K562 (cell line): ENCODE data around the gene ZNF346. TPM values are rescaled to one million over a fixed set of nuclear protein-coding genes. Genes with fewer than 3 reads are reported as not detected.

Experiments
- CEBPG ChIP-seq, 3 experiments: fragments of 200-800 bp in 1 of 3; sonication (Bioruptor generic) in 1 of 3; sonication (generic) in 1 of 3; formaldehyde crosslinking in 1 of 3; IDR thresholded peaks in 2 of 3; conservative IDR thresholded peaks in 1 of 3; 2 replicates each; pipeline versions ENCODE4 v1.6.1 to v1.8.0; 2016 to 2022; ENCODE audit warnings: missing compliant biosample characterization in 2 of 3, missing genetic modification characterization in 2 of 3, mild to moderate bottlenecking in 1 of 3, missing genetic modification reagents in 1 of 3
- DLX4 ChIP-seq: fragments of 250-450 bp; sonication (Bioruptor Pico); IDR thresholded peaks from 2 replicates; pipeline ENCODE4 v1.6.1; 2021; ENCODE audit warnings: mild to moderate bottlenecking
- ELK3 ChIP-seq: fragments of 450-650 bp; formaldehyde crosslinking; IDR thresholded peaks from 2 replicates; pipeline ENCODE4 v1.4.0; 2020; ENCODE audit warnings: mild to moderate bottlenecking
- GABPB2 ChIP-seq: fragments of 250-450 bp; sonication (Bioruptor Pico); conservative IDR thresholded peaks from 2 replicates; pipeline ENCODE4 v1.5.1; 2021; ENCODE audit warnings: mild to moderate bottlenecking
- ILK ChIP-seq: fragments of 450-650 bp; IDR thresholded peaks from 2 replicates; pipeline ENCODE4 v1.6.1; 2016; ENCODE audit warnings: missing genetic modification characterization, low read depth, mild to moderate bottlenecking, missing compliant biosample characterization, moderate library complexity, borderline replicate concordance
- JUND ChIP-seq, 2 experiments: IDR thresholded peaks; 2 replicates in 1 of 2; 3 replicates in 1 of 2; pipeline ENCODE4 v1.6.1; 2011; ENCODE audit warnings: borderline replicate concordance in 2 of 2, low read depth in 2 of 2, low read length in 2 of 2, improper control_type of control experiment in 1 of 2, missing biosample characterization in 1 of 2, missing genetic modification characterization in 1 of 2, missing genetic modification reagents in 1 of 2
- PKNOX1 ChIP-seq: fragments of 450-650 bp; IDR thresholded peaks from 2 replicates; pipeline ENCODE4 v1.6.1; 2016
- TAF15 ChIP-seq: fragments of 200-400 bp; formaldehyde crosslinking; IDR thresholded peaks from 2 replicates; pipeline ENCODE4 v1.6.1; 2017; ENCODE audit warnings: mild to moderate bottlenecking, low read depth, low read length, moderate library complexity
- ZEB2 ChIP-seq: fragments of 450-650 bp; IDR thresholded peaks from 2 replicates; pipeline ENCODE4 v1.6.1; 2016
- polyA plus RNA-seq, 8 experiments: library from polyadenylated mRNA; depleted of rRNA in 4 of 8; stranded (reverse) in 5 of 8; unstranded in 3 of 8; fragments of >200 nt; fragmentation: Nextera tagmentation in 2 of 8; fragmentation: Illumina TruSeq in 1 of 8; extraction: Ambion mirVana in 2 of 8; extraction: Trizol in 1 of 8; gene quantifications; 2 replicates each; pipeline versions ENCODE4 v1.2.1 to v1.2.3, GENCODE V29; 2011 to 2014; ENCODE audit warnings: inconsistent platforms in 1 of 8, missing spikeins in 1 of 8
- total RNA-seq, 7 experiments: library from RNA; depleted of rRNA in 6 of 7; stranded (reverse); fragments of >200 nt in 6 of 7; fragmentation: Illumina TruSeq in 2 of 7; extraction: Trizol in 2 of 7; gene quantifications; 2 replicates each; pipeline versions ENCODE4 v1.2.1 to v1.2.3, GENCODE V29; 2011 to 2021; ENCODE audit warnings: low replicate concordance in 1 of 7
- TF ChIP-seq, protein P1 (sequence below): IDR thresholded peaks from 3 replicates; pipeline ENCODE4 v1.6.1; 2011; ENCODE audit warnings: borderline replicate concordance, mild to moderate bottlenecking; ENCODE audit not compliant: insufficient read length, insufficient read depth
- TF ChIP-seq, protein P2 (sequence below): sonication (generic); formaldehyde crosslinking; IDR thresholded peaks from 2 replicates; pipeline ENCODE4 v1.8.0; 2022; ENCODE audit warnings: missing genetic modification reagents, mild to moderate bottlenecking, moderate library complexity, borderline replicate concordance
- TF ChIP-seq, protein P3 (sequence below): fragments of 450-650 bp; IDR thresholded peaks from 2 replicates; pipeline ENCODE4 v1.6.1; 2016; ENCODE audit warnings: mild to moderate bottlenecking

Gene ZNF346
- total and polyA plus RNA-seq, 9 of the 15 experiments (the other 6 are each of a cell fraction or from before 2014, with no cell fraction given) = 5.0 to 25.1 (median 20.1) TPM

DNA sequence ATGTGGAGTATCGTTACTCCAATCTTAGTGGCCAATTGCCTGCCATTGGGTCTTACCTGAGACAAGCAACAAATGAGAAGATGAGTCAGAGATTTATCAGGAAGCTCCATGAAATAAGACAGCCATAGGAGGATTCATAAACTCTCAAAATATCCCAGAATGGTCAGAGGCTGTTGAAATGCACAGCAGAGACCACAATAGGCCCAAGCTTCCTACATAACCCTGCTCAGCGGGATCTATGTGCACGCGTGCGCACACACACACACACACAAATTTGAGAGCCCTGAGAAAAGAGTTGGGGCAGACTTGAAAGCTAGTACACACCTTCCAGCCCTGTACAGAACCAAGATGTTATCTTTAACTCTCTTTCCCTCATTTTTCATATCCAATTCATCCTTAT lies 25.7 kb upstream of the ZNF346 start (continued):
- TF ChIP-seq PKNOX1 (no peak), ELK3 (CRISPR knock-in tag) (no peak), ZEB2 (peak; percentile 39; the same call in 1 of the 2 replicates), DLX4 (CRISPR knock-in tag) (no peak), TAF15 (no peak), GABPB2 (CRISPR knock-in tag) (no peak), ILK (no peak), CEBPG (CRISPR knock-in tag; IDR thresholded peaks at IDR 0.05) (no peak), CEBPG (tag; conservative IDR thresholded peaks at IDR 0.05 in 1 of 2, IDR thresholded peaks at IDR 0.05 in 1 of 2) (no peak), JUND (IDR thresholded peaks at IDR 0.05; ENCODE audit: borderline replicate concordance, low read depth, low read length) (peak; percentile 38; the same call in 1 of the 2 replicates), JUND (tag; IDR thresholded peaks at IDR 0.05; ENCODE audit: borderline replicate concordance, low read depth, low read length) (0 out of 3 replicates have a peak, but pooled peaks have one; percentile 19)
- TF ChIP-seq, protein P1, sequence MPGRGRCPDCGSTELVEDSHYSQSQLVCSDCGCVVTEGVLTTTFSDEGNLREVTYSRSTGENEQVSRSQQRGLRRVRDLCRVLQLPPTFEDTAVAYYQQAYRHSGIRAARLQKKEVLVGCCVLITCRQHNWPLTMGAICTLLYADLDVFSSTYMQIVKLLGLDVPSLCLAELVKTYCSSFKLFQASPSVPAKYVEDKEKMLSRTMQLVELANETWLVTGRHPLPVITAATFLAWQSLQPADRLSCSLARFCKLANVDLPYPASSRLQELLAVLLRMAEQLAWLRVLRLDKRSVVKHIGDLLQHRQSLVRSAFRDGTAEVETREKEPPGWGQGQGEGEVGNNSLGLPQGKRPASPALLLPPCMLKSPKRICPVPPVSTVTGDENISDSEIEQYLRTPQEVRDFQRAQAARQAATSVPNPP = no peak
- TF ChIP-seq, protein P2, sequence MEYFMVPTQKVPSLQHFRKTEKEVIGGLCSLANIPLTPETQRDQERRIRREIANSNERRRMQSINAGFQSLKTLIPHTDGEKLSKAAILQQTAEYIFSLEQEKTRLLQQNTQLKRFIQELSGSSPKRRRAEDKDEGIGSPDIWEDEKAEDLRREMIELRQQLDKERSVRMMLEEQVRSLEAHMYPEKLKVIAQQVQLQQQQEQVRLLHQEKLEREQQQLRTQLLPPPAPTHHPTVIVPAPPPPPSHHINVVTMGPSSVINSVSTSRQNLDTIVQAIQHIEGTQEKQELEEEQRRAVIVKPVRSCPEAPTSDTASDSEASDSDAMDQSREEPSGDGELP (CRISPR knock-in tag) = 0 out of 2 replicates have a peak, but pooled peaks have one; percentile 20
- TF ChIP-seq, protein P3, sequence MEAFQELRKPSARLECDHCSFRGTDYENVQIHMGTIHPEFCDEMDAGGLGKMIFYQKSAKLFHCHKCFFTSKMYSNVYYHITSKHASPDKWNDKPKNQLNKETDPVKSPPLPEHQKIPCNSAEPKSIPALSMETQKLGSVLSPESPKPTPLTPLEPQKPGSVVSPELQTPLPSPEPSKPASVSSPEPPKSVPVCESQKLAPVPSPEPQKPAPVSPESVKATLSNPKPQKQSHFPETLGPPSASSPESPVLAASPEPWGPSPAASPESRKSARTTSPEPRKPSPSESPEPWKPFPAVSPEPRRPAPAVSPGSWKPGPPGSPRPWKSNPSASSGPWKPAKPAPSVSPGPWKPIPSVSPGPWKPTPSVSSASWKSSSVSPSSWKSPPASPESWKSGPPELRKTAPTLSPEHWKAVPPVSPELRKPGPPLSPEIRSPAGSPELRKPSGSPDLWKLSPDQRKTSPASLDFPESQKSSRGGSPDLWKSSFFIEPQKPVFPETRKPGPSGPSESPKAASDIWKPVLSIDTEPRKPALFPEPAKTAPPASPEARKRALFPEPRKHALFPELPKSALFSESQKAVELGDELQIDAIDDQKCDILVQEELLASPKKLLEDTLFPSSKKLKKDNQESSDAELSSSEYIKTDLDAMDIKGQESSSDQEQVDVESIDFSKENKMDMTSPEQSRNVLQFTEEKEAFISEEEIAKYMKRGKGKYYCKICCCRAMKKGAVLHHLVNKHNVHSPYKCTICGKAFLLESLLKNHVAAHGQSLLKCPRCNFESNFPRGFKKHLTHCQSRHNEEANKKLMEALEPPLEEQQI = no peak
